Activated CD8-positive, alpha-beta memory T cell treated with anti-CD3 and anti-CD28 coated beads, Interleukin-2, amount 50 U/mL, for 1 hour (primary cell): Measurements from ENCODE around the gene NFIC.
"Not testable (repeated sequence)": the region's sequence is repeated elsewhere in the genome, so short reads cannot be mapped to it uniquely, and the experiment has no call there.

ENCODE experiments used
- DNase-seq: peaks from one replicate; pipeline ENCODE4 v3.0.0-alpha.2; 2020; ENCODE audit errors: extremely low read depth

The NFIC gene

DNA sequence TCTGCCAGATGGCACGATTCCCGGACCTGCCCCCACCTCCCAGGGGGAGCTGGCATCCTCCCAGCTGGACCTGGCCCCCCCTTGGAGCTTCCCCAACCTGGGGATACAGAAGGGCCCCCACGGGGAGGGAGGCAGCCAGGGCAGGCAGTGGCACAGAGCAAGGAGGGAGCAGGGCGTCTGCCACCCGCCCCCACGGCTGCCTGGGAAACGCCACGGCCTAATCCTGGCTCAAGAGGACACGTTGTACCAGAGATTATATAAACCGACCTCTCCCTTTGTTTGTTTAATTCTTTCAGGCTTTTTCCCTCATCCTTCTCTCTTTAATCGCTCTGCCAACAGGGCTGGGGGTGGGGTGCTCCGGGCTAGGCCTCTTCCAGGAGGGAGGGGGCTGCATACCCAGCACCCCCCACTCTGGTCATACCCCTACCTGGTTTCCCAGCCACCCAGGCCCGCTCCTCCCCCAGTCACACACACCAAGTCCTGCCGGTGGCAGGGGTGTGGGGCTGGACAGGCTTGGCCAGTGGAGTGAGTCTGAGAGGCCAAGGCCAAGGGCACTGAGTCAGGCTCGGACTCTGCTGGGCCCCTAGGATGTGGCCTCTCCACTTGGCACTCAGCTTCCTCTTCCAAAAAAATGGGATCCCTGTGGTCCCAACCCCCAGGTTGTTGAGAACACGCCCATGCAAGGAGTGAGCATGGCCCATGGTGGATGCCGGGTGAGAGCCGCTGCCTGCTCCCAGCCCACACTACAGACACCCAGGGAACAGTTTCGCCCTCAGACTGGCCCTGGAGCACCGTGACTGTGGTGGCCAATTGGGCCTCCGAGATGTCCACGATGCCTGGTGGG is 29.5 kb upstream of the NFIC start:
- no peak for DNase-seq

DNA sequence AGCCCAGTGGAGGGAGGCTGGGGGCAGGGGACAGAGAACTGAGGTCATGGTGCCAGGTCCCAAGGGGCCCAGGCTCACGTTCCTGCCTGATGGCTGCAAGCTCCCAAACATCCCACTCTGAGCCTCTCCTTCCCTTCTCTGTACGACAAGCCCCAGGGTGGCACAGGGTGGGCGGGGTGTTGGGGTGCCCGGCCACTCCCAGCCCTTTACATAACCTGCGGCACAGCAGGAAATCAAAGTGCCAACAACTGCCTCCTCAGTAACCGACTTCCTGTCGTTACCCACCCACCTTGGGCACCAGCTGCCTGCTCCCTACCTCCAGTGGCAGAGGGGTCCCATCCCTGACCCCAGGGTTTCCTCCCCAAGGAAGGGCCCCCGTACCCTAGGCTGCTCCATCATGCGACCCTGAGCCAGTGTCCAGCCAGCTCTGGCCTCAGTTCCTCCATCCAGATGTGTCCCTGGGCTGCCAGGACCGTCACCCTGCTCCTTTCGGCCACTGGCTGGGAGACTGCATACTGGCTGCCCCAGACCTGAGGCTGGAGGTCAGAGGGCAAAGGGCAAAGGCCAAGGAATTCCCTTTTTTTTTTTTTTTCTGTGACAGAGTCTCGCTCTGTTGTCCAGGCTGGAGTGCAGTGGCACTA is 27.7 kb upstream of the NFIC start:
- no peak for DNase-seq

DNA sequence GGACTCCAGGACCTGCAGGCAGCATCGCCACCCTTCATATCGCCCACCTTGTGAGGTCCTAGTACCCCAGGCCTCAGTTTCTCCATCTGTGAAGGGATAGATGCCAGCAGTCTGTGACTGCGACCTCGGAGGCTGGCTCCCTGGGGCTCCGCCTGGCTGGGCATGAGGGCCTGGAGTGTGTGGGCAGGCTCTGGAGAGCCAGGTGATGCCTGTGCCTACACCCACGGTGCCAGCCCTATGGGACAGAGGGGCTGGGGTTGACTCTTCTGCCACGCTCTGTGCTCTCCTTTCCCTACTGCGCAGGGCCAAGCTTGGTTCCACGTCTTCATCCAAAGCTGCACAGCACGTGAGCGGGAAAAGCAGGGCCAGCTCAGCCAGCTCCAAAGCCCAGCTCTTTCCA is 26.0 kb upstream of the NFIC start:
- no peak for DNase-seq

DNA sequence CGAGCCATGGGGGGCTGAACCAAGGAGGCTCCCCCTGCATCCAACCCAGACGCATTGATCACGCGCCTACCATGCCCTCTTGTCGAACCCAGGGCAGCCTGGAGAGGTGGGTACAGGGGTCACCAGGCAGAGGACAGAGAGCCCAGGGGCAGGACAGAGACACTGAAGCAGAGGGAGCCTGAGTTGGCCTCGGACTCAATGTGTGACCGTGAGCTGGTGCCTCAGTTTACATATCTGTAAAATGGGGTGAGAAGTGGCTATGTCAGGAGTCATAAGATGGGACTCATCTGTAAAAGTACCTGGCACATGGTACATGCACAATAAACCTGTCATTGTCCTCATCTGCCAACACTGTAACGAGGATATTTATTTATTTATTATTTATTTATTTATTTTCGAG is 24.1 kb upstream of the NFIC start:
- no peak for DNase-seq

DNA sequence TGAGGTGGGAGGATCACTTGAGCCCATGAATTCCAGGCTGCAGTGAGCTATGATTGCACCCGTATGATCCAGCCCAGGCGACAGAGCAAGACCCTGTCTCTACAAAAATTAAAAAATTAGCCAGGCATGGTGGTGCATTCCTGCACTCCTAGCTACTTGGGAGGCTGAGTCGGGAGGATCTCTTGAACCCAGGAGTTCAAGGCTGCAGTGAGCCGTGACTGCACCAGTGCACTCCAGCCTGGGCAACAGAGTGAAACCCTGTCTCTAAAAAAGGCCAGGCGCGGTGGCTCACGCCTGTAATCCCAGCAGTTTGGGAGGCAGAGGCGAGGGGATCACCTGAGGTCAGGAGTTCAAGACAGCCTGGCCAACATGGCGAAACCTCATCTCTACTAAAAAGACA is 23.4 kb upstream of the NFIC start:
- not testable (repeated sequence) for DNase-seq

DNA sequence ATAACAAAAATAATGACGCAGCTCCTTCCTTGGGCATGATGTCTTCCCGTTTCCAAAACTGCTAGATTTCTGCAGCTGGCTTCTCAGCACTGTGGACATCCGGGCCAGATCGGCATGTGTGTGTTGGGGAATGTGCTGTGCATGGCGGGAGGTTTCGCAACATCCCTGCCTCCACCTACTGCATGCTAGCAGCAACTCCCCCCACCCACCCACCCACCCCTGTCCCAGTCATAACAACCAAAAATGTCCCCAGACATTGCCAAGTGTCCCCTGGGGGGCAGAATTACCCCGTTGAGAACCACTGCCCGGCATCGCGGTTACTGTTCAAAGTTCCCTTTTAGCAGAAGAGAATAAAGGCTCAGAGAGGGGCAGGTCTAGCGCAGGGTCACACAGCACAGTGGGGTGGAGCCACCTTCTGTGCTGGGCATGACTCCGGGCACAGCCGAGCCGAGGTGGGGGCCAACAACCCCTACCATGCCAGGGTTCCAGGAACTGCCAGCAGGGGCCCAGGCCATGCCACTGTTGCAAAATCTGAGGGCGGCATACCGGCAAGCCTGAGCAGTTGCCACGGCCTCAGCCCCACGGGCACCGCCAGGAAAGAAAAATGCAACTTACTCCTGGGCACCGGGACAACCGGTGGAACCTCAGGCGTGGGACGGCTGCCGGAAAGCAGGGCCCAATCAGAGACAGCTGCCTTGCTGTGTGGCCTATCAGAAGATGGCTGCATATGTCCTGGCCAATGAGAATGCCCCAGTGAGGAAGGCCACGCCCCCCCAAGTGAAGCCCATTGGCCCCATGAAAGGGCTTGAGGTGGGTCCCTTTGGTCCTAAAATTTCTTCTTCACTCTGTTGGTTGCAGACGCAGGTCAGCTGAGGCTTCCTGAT is 22.5 kb upstream of the NFIC start:
- no peak for DNase-seq

DNA sequence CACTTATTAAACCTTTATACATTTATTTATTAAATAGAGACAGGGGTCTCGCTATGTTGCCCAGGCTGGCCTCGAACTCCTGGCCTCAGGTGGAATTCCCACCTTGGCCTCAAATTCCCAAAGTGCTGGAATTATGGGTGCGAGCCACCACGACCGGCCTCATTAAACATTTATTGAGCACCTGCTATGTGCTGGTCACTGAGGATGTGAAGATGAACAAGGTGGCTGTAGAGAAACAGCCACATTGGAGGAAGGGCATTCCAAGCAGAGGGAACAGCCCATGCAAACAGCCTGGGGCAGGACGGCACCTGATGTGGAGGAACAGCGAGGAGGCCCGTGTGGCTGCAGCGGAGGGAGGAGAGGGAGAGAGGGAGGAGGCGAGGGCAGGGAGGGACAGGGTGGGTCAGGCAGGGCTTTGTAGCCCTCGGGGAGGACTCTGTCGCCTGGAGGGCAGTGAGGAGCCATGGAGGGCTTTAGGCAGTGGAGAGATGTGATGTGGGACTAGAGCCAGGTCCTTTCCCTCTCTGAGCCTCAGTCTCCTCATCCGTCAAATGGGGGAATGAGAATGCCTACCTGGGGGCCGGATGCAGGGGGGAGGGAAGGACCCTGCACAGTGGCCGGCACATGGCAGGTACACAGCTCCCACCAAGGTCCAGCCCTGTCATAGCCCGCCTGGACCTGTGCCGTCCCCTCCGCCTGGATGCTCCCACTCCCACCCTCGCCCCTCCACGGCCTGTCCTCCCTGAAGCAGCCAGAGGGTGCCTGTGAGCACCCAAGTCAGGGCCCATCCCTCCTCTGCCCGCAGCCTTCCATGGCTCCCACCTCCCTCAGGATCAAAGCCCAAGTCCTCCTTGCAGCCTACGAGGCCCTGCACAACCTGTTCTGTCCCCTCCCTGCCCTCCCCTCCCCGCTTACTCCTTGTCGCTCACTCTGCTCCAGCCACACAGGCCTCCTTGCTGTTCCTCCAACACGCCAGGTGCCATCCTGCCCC is 21.5 kb upstream of the NFIC start:
- DNase-seq: no peak

DNA sequence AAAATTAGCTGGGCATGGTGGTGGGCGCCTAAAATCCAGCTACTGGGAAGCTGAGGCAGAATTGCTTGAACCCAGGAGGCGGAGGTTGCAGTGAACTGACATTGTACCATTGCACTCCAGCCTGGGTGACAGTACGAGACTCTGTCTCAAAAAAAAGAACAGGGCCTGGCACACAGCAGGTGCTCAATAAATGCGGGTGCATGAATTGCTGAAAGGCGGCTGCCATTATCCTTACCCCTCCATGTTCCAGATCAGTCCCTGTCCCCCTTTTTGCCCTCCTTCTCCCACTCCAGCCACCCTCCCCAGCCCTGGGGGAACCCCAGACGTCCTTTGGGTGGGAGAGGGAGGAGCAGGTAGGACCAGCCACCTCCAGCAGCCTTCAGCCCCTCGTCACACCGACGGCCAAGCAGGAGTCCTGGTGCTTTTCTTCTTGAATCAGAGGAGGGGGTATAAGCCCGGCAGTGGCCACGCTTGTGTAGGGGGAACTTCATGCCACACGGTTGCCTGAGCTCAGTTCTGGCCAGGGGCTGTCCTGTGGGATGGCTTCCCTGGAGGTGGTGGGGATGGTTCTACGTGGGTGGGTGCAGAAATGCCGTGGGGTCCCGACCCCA is 20.4 kb upstream of the NFIC start:
- DNase-seq: no peak

DNA sequence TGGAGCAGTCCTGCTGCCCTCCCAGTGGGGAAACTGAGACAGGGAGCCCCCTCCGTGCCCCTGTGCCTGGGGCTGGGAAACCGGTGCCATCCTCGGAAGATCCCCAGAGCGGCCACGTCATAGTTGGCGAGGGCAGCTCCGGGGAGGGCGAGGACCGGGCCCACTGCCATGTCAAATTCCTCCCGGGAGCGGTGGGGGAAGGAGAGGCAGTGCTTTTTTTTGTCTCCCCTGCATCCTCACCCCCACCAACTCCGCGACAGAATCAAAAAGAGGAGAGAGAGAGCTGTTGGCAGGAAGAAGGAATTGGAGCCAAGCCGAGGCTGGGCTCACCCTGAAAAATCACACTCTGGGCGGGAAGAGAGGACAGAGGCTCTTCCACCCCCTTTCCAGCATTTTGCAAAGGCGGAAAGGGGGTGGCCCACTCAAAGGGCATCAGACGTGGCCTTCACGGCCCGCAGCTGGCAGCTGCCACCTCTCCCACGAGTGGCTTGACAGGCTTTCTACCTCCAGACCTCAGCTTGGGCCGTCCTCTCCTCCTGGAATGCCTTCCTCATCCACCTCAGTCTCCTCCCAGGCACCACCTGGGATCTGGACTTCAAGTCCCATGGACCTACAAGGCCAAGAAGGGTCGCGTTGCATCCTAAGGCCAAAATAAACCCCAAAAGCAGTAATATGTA is 19.6 kb upstream of the NFIC start:
- DNase-seq: no peak

DNA sequence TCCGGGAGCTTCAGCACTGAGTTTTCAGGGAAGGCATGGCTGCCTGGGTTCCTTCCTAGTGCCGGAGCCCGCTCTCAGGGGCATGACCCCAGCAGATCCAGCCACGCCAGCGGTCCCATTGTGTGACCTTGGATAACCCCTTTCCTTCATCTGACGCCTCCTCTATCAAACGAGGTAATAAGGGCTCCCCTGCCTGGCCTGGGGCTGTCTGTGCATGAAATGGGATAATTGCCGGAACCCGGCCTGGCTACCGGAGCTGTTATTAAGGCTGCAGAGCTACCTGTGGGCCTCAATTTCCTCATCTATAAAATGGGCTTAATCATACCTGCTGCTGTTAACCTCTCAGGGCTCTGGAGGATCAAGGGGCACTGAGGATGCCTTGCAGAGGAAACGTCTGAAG is 18.3 kb upstream of the NFIC start:
- DNase-seq: no peak

DNA sequence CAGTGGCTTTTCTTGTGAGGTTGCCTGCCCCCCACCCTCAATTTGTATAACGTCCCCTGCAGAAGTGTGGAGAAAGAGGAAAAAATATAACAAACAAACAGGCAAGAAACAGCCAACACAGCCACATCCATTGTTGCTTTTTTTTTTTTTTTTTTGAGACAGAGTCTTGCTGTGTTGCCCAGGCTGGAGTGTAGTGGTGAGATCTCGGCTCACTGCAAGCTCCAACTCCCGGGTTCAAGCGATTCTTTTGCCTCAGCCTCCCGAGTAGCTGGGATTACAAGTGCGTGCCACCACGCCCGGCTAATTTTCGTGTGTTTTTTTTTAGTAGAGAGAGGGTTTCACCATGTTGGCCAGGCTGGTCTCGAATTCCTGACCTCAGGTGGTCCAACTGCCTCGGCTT is 17.9 kb upstream of the NFIC start:
- not testable (repeated sequence) for DNase-seq

DNA sequence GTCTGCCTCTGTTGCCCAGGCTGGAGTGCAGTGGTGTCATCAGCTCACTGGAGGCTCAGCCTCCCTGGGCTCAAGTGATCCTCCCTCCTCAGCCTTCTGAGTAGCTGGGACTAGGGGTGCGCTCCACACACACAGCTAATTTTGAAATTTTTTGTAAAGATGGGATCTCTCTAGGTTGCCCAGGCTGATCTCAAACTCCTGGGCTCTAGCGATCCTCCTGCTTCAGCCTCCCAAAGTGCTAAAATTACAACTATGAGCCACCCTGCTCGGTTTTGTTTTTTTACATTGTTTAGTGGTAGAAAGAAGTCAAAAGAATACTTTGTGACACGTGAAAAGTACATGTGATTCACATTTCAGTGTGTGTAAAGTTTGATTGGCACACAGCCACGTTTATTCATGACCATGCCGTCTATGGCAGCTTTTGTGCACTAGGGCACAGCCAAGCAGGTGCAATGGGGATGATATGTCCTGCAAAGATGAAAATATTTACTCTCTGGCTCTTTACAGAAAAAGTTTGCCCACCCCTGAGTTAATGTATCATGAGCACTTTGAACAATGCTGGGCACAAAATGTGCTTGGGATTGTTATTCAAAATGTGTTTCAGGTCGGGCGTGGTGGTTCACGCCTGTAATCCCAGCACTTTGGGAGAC is 16.2 kb upstream of the NFIC start:
- no peak for DNase-seq

DNA sequence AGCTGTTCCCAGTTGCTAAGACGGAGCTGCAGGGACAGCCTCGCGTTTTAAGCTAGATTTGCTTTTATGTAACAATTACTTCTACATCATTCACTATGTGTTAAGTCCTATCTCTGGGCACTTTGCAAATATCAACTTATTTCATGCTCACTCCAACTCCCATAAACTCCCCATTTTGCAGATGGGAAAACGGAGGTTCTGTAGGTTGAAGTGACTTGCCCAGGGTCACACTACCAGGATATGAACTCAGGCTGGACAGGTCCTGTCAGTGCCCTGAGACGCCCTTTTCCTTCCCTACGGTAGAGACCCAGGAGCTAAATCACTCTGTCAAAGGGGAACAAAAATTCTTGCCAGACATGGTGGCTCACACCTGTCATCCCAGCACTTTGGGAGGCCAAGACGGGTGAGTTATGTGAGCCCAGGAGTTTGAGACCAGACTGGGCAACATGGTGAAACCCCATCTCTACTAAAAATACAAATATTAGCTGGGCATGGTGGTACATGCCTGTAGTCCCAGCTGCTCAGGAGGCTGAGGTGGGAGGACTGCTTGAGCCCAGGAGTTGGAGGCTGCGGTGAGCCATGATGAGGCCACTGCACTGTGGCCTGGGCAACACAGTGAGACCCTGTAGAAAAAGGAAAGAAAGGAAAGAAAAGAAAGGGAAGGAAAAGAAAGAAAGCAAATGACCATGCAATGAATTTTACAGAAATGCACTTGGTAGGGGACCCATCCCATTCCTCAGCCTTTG is 14.5 kb upstream of the NFIC start:
- DNase-seq: no peak

DNA sequence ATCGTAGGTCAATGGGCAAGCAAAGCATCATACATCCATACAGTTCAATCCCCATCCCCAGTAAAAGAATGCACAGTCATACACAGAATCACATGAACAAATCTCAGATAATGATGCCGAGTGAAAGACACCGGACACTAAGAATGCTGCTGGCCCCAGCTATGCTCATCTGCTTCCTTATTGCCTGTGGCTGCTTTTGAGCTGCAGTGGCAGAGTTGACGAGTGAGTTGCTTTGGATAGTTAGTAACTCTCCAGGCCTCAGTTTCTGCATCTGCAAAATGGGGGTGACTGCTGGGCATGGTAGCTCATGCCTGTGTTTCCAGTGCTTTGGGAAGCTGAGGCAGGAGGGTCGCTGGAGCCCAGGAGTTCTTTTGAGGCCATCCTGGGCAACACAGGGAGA is 12.9 kb upstream of the NFIC start:
- no peak for DNase-seq

DNA sequence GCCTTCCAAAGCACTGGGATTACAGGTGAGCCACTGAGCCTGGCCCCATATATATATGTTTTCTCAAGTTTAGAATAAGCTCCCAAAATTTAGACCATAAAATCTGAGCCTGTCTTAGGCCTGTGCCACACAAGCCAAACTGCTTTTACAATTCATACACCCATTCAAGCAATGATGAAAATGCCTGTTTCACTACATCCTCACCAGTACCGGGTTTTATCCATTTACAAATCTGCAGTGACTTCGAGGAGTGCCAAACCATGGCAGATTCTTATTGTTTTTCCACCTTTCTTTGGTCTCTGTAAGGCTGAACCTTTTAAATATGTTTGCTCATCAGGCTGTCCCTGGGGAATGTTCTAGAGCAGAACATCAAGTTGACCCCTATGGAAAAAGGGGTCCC is 9.6 kb upstream of the NFIC start:
- no peak for DNase-seq

DNA sequence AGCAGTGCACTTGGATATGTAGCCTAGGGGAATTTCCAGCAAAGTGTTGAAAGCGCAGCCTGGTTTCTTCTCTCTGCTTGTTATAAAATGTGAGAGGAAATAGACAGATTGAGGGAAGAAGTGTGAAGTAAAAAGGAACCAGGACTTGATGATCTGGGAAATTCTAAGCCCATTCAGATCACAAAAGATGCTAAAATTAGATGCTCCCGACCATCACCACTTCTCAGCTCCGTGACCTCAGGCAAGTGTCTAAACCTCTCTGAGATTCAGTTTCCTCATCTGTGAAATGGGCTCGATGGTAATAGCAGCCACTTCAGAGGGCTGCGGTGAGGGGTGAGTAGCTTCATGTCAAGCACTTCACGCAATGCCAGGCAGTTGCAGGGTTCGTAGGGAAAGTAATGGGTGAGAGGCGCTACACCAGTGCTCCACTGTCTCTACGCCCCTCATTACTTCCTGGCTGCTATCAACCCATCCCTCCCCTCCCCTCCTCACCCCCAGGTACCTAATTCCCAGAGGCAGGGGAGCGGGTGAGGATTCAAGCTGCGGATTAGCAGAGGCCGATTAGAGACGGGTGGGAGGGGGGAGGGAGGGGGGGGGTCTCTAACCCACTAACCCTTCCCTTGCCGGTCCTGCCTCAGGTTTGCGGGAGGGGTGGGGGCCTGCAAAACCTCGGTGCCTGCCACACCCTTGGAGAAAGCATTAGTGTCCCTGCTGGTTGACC is 9.0 kb upstream of the NFIC start:
- no peak for DNase-seq

DNA sequence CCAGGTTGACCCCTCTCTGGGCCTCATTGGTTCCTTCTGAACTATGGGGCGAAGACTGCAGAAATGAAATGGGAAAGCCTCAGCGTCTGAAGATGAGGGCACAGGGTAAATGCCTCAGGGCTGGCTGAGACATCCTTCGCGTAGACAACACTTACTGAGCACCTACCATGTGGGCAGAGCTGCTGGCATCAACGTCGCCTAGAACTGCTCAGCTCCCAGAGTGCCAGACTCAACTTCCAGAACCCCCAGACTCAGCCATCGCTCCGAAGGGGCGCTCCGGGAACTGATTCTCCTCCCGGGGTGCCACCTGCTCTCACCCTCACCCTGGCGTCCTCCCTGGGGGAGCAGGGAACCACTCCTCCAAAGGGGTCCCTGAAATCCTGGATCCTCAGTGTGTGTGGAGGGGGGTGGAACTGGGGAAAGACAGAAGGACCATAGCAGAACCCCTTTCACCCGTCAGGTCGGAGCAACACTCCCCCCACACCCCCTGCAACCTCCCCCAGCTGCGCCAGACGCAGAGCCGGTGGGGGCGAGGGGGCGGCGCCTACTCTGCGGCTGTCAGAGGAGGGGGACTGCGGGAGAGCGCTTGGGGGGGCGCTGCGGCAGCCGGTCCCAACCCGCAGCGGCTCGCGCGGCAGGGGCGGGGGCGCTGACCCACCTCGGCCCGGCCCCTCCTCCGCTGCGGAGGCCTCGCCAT is 8.2 kb upstream of the NFIC start:
- no peak for DNase-seq

DNA sequence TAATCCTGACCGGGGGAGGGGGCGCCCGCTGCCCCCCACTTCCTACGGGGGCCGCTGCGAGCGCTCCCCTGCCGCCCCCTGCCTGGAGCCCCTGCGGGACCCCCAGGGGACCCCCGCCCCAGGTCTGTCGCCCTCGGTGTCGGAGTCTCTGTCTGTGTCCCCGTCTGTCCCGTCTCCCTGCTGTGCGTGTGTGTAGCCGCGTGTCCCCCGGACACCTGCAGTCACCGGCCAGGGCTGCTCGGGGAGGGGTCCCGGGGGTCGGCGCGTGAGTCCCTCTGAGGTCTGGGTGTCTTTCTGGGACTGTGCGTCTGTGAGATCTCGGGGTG is 7.7 kb upstream of the NFIC start:
- DNase-seq: no peak
